Measurements from ENCODE around the gene ROCK1. TPM values are rescaled to one million over a fixed set of nuclear protein-coding genes. Genes with fewer than 3 reads are reported as not detected.

ROCK1 gene
- total and polyA plus RNA-seq, 2 donors = 25.6 to 37.6 TPM

GRCh38 chr18:21131698-21132227 lies 20.1 kb upstream of the ROCK1 start:
- H3K4me3 ChIP-seq (ENCODE audit: low read length in 2 of 2) = no peak overlapping the region
- peaks cover 0 to 3% of the 10 kb centered on the region in 2 donors for H3K9me3 ChIP-seq (ENCODE audit: control insufficient read depth in 2 of 2, insufficient read depth in 1 of 2, low read length in 1 of 2)
- no peak overlapping the region for H3K27ac ChIP-seq (ENCODE audit: low read depth in 1 of 2, low read length in 1 of 2)
- DNase-seq (ENCODE audit: low read depth in 6 of 9, low spot score in 9 of 9) = no peak
- 96% methylated on average over 10 of the region's 10 CpGs for WGBS
- no peaks in the 10 kb centered on the region for H3K36me3 ChIP-seq (ENCODE audit: control insufficient read depth in 2 of 2, insufficient read depth in 2 of 2, low read length in 1 of 2)
- H3K27me3 ChIP-seq (ENCODE audit: control insufficient read depth in 2 of 2, insufficient read depth in 1 of 2, low read length in 1 of 2) = no peaks in the 10 kb centered on the region
- no peaks in the 10 kb centered on the region for H3K4me1 ChIP-seq (ENCODE audit: control insufficient read depth in 2 of 2, insufficient read depth in 2 of 2, low read length in 2 of 2)

GRCh38 chr18:21129566-21130216 lies 18.1 kb upstream of the ROCK1 start:
- H3K36me3 ChIP-seq (ENCODE audit: control insufficient read depth in 2 of 2, insufficient read depth in 2 of 2, low read length in 1 of 2) = no peaks in the 10 kb centered on the region
- H3K27ac ChIP-seq (ENCODE audit: low read depth in 1 of 2, low read length in 1 of 2) = no peak overlapping the region
- no peak for DNase-seq (ENCODE audit: low read depth in 6 of 9, low spot score in 9 of 9)
- no peaks in the 10 kb centered on the region for H3K27me3 ChIP-seq (ENCODE audit: control insufficient read depth in 2 of 2, insufficient read depth in 1 of 2, low read length in 1 of 2)
- peaks cover 0 to 3% of the 10 kb centered on the region in 2 donors for H3K9me3 ChIP-seq (ENCODE audit: control insufficient read depth in 2 of 2, insufficient read depth in 1 of 2, low read length in 1 of 2)
- H3K4me3 ChIP-seq (ENCODE audit: low read length in 2 of 2) = no peak overlapping the region
- WGBS = 83% methylated on average over 4 of the region's 4 CpGs
- no peaks in the 10 kb centered on the region for H3K4me1 ChIP-seq (ENCODE audit: control insufficient read depth in 2 of 2, insufficient read depth in 2 of 2, low read length in 2 of 2)

- Histone ChIP-seq H3K27ac (ENCODE audit: low read depth in 1 of 2, low read length in 1 of 2) (no peak overlapping the region), H3K9me3 (ENCODE audit: control insufficient read depth in 2 of 2, insufficient read depth in 1 of 2, low read length in 1 of 2) (no peaks in the 10 kb centered on the region), H3K4me3 (ENCODE audit: low read length in 2 of 2) (no peak overlapping the region), H3K27me3 (ENCODE audit: control insufficient read depth in 2 of 2, insufficient read depth in 1 of 2, low read length in 1 of 2) (no peaks in the 10 kb centered on the region), H3K36me3 (ENCODE audit: control insufficient read depth in 2 of 2, insufficient read depth in 2 of 2, low read length in 1 of 2) (no peaks in the 10 kb centered on the region), H3K4me1 (ENCODE audit: control insufficient read depth in 2 of 2, insufficient read depth in 2 of 2, low read length in 2 of 2) (no peaks in the 10 kb centered on the region)
- DNase-seq (ENCODE audit: low read depth in 6 of 9, low spot score in 9 of 9) = peak in 2 of 9 donors; percentile 13 to 37
- 9% methylated on average over 5 of the region's 5 CpGs for WGBS
These were observed 11.8 kb upstream of the ROCK1 start for GRCh38 chr18:21123290-21123926.

- Histone ChIP-seq H3K4me3 (ENCODE audit: low read length in 2 of 2) (no peak overlapping the region), H3K27ac (ENCODE audit: low read depth in 1 of 2, low read length in 1 of 2) (no peak overlapping the region), H3K9me3 (ENCODE audit: control insufficient read depth in 2 of 2, insufficient read depth in 1 of 2, low read length in 1 of 2) (no peaks in the 10 kb centered on the region), H3K27me3 (ENCODE audit: control insufficient read depth in 2 of 2, insufficient read depth in 1 of 2, low read length in 1 of 2) (no peaks in the 10 kb centered on the region), H3K36me3 (ENCODE audit: control insufficient read depth in 2 of 2, insufficient read depth in 2 of 2, low read length in 1 of 2) (no peaks in the 10 kb centered on the region), H3K4me1 (ENCODE audit: control insufficient read depth in 2 of 2, insufficient read depth in 2 of 2, low read length in 2 of 2) (no peaks in the 10 kb centered on the region)
- no peak for DNase-seq (ENCODE audit: low read depth in 6 of 9, low spot score in 9 of 9)
These were observed 7.2 kb upstream of the ROCK1 start for GRCh38 chr18:21118806-21119205.

- Histone ChIP-seq H3K27me3 (ENCODE audit: control insufficient read depth in 2 of 2, insufficient read depth in 1 of 2, low read length in 1 of 2) (no peaks in the 10 kb centered on the region), H3K4me1 (ENCODE audit: control insufficient read depth in 2 of 2, insufficient read depth in 2 of 2, low read length in 2 of 2) (peaks cover 0 to 1% of the 10 kb centered on the region in 2 donors), H3K27ac (ENCODE audit: low read depth in 1 of 2, low read length in 1 of 2) (no peak overlapping the region), H3K36me3 (ENCODE audit: control insufficient read depth in 2 of 2, insufficient read depth in 2 of 2, low read length in 1 of 2) (no peaks in the 10 kb centered on the region), H3K4me3 (ENCODE audit: low read length in 2 of 2) (no peak overlapping the region), H3K9me3 (ENCODE audit: control insufficient read depth in 2 of 2, insufficient read depth in 1 of 2, low read length in 1 of 2) (no peaks in the 10 kb centered on the region)
- WGBS = 74% methylated on average over 5 of the region's 5 CpGs
- DNase-seq (ENCODE audit: low read depth in 6 of 9, low spot score in 9 of 9) = no peak
These were observed 6.0 kb upstream of the ROCK1 start for GRCh38 chr18:21117409-21118131.

GRCh38 chr18:21115519-21116411 lies 4.2 kb upstream of the ROCK1 start:
- Histone ChIP-seq H3K27ac (ENCODE audit: low read depth in 1 of 2, low read length in 1 of 2) (no peak overlapping the region), H3K27me3 (ENCODE audit: control insufficient read depth in 2 of 2, insufficient read depth in 1 of 2, low read length in 1 of 2) (no peaks in the 10 kb centered on the region), H3K4me1 (ENCODE audit: control insufficient read depth in 2 of 2, insufficient read depth in 2 of 2, low read length in 2 of 2) (peaks cover 0 to 4% of the 10 kb centered on the region in 2 donors), H3K9me3 (ENCODE audit: control insufficient read depth in 2 of 2, insufficient read depth in 1 of 2, low read length in 1 of 2) (no peaks in the 10 kb centered on the region), H3K4me3 (ENCODE audit: low read length in 2 of 2) (no peak overlapping the region), H3K36me3 (ENCODE audit: control insufficient read depth in 2 of 2, insufficient read depth in 2 of 2, low read length in 1 of 2) (no peaks in the 10 kb centered on the region)
- 95% methylated on average over 7 of the region's 7 CpGs for WGBS
- no peak for DNase-seq (ENCODE audit: low read depth in 6 of 9, low spot score in 9 of 9)

- no peaks in the 10 kb centered on the region for H3K36me3 ChIP-seq (ENCODE audit: control insufficient read depth in 2 of 2, insufficient read depth in 2 of 2, low read length in 1 of 2)
- WGBS = 35% methylated on average over 9 of the region's 9 CpGs
- H3K4me3 ChIP-seq (ENCODE audit: low read length in 2 of 2) = peak overlapping the region; percentile 73 to 90
These were observed 1.0 kb upstream of the ROCK1 start for GRCh38 chr18:21112543-21113105.

GRCh38 chr18:21112140-21112473 lies 494 bp upstream of the ROCK1 start:
- Histone ChIP-seq H3K27ac (ENCODE audit: low read depth in 1 of 2, low read length in 1 of 2) (peak overlapping the region; percentile 77 to 81), H3K9me3 (ENCODE audit: control insufficient read depth in 2 of 2, insufficient read depth in 1 of 2, low read length in 1 of 2) (no peaks in the 10 kb centered on the region), H3K4me3 (ENCODE audit: low read length in 2 of 2) (peak overlapping the region; percentile 73 to 90), H3K27me3 (ENCODE audit: control insufficient read depth in 2 of 2, insufficient read depth in 1 of 2, low read length in 1 of 2) (no peaks in the 10 kb centered on the region), H3K36me3 (ENCODE audit: control insufficient read depth in 2 of 2, insufficient read depth in 2 of 2, low read length in 1 of 2) (no peaks in the 10 kb centered on the region), H3K4me1 (ENCODE audit: control insufficient read depth in 2 of 2, insufficient read depth in 2 of 2, low read length in 2 of 2) (peaks cover 4 to 11% of the 10 kb centered on the region in 2 donors)
- under 1% methylated on average over 16 of the region's 16 CpGs for WGBS
- DNase-seq (ENCODE audit: low read depth in 6 of 9, low spot score in 9 of 9) = no peak

More at GRCh38 chr18:21112543-21113105, 1.0 kb upstream of the ROCK1 start:
- Histone ChIP-seq H3K27me3 (ENCODE audit: control insufficient read depth in 2 of 2, insufficient read depth in 1 of 2, low read length in 1 of 2) (no peaks in the 10 kb centered on the region), H3K4me1 (ENCODE audit: control insufficient read depth in 2 of 2, insufficient read depth in 2 of 2, low read length in 2 of 2) (peaks cover 3 to 11% of the 10 kb centered on the region in 2 donors), H3K9me3 (ENCODE audit: control insufficient read depth in 2 of 2, insufficient read depth in 1 of 2, low read length in 1 of 2) (no peaks in the 10 kb centered on the region), H3K27ac (ENCODE audit: low read depth in 1 of 2, low read length in 1 of 2) (peak overlapping the region; percentile 15 to 81)
- no peak for DNase-seq (ENCODE audit: low read depth in 6 of 9, low spot score in 9 of 9)

Data from thymus (tissue), 11 donors.